Measurements from ENCODE around the gene SPON2.

The SPON2 gene

DNA sequence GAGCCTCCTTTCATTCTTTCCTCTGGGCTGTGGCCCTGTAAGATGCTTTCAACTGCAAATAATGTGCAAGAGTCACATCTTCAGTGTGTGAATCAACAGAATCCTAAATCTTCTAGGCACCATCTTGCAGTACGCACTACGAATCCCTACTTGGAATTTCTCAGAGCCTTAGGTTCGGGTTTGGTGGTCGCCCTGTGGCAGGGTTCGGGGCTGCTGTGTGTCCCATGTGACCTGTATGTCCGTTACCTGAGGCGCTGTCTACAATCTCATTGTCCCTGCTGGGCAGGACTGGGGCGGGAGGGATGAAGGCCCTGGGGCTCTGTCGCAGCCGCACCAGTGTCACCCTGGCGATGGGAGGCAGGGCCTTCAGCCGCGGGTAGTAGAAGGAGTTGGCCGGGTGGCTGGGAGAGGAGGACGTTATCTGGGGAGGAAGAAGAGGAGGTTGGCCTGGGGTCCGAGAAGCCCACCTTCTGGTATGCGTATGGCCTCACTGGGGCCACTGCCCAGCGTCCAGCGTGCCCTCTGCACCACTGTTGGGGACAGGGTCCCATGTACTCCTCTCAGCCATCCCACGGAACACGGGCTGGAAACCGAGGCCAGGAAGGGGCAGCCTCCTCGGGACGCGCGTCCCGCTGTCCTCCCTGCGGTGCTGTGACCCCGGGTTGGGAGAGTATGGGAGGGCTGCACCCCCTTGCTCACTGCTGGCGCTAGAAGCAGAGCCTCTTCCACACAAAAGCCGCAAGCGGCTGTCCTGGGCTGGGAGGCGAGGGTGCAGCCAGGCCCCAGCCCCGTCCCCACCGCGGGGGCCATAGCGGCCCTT is 2.0 kb downstream of the SPON2 start:
- DNase-seq = no peak

DNA sequence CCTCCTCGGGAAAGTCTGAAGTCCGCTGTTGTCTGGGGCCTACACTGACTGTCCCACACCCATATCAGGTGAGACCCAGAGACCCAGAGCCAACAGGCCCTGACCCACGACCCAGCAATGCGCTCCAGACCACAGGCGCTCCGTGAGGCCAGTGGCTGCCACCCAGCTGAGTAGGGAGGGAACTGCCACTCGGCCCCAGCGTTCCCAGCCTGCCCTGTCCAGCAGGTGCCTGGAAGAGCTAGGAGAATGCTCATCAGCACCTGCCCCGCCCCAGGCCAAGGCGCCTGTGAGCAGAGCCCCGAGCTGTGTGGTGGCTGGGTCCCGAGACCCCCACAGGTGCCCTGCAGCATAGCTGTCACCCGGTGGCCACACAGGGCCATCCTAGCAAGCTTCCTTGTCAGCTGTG is 2.7 kb downstream of the SPON2 start:
- DNase-seq = no peak

GRCh38 chr4:1169171-1169671 is 3.2 kb downstream of the SPON2 start:
- DNase-seq = no peak

DNA sequence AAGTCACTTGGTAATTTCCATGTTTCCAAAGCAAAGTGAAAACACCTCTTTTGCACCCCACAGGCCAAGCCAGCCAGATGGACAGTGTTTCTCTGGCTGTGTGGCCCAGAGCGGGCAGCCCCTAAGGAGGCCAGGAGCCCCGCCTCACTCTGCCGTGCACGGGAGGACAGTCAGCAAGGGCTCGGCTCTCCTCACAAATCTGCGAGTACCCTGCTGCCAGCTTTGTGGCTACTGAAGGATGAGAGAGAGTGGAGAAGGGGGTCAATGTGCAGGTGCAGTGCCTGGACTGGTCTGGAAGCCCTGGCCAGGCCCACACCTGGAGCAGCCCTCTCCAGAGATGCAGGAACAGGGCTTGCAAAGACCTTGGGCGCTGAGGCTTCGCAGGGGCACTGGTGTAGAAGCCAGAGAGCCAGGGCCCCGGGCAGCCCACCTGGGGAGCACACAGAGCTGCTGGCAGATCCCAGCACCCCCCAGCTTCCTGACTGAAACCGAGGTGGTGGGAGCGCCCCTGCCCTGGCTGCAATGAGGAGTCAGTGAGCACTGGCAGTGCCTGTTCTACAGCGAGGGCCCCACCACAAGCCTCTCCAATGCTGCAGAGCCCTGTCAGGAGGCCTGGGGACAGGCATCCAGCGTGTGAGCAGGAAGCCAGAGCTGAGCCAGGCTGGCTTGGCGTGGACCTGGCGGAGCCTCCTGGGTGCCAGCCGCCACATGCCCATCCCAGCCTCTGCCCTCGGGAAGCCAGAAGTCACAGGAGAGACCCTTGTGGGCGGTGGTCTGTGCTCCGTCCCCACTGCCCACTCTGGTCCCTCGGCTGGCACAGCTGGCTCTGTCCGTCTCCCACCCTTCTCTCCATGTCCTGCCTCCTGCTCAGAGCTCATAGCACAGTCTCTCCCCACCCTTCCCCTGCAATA is 3.9 kb downstream of the SPON2 start:
- no peak for DNase-seq

- DNase-seq = peak; percentile 82
Observed at GRCh38 chr4:1167244-1167949, 5.0 kb downstream of the SPON2 start.

GRCh38 chr4:1166509-1167243 is 5.7 kb downstream of the SPON2 start:
- no peak for DNase-seq

GRCh38 chr4:1164956-1165545 is 7.3 kb downstream of the SPON2 start:
- DNase-seq = no peak

DNA sequence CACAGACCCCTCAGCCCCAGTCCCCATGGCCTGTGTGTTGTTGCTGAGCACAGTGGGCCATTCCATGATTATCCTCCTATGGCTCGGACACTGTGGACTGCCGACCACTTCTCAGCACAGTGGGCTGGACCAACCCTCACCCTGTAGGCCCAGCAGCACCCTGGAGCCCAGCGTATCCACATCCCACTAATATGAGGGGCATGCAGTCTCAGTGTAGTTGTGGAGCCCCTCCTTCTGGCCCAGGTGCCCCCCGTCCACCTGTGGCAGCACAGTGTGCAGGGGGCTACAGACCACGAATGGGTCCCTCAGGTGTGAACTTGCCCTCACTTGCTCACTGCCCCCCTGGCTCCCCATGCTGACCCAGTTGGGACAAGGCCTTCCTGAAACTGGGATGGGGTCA is 7.9 kb downstream of the SPON2 start:
- DNase-seq = no peak

GRCh38 chr4:1164040-1164439 is 8.3 kb downstream of the SPON2 start:
- no peak for DNase-seq

GRCh38 chr4:1160351-1160750 is 12.0 kb downstream of the SPON2 start:
- no peak for DNase-seq

GRCh38 chr4:1156069-1156468 is 16.3 kb downstream of the SPON2 start:
- DNase-seq = no peak

DNA sequence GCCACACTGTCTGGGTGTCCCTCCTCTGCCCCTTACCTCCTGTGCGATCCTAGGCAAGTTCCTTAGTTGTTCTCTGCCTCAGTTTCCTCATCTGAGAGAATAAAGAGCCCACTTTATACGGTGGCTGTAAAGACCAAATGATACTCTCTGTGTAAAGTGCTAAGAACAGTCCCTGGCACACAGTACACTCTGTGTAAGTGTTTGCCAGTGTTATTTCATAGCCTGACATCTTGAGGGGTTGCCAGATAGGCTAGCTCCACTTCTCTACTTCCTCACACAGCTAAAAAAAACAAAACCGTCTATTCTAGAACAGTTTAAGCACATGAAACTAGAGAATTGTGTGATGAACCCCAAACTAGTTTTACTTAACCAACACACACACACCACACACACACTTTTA is 17.1 kb downstream of the SPON2 start:
- no peak for DNase-seq

GRCh38 chr4:1154523-1155182 is 17.7 kb downstream of the SPON2 start:
- DNase-seq = no peak

DNA sequence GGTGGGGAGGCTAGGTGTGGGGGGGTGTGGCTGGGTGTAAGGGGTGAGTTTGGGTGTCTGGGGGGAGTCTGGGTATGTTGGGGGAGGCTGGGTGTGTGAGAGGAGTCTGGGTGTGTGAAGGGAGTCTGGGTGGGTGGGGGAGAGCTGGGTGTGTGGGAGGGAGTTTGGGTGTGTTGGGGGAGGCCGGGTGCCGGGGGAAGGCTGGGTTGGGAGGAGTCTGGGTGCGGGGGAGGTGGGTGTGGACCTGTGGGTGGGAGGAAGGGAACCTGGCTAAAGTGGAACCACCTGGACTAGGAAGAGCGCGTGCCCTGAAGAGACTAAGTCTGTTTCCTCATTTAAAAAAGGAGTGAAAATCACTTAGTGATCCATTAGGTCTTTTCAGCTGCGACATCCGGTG is 18.3 kb downstream of the SPON2 start:
- DNase-seq = no peak

DNA sequence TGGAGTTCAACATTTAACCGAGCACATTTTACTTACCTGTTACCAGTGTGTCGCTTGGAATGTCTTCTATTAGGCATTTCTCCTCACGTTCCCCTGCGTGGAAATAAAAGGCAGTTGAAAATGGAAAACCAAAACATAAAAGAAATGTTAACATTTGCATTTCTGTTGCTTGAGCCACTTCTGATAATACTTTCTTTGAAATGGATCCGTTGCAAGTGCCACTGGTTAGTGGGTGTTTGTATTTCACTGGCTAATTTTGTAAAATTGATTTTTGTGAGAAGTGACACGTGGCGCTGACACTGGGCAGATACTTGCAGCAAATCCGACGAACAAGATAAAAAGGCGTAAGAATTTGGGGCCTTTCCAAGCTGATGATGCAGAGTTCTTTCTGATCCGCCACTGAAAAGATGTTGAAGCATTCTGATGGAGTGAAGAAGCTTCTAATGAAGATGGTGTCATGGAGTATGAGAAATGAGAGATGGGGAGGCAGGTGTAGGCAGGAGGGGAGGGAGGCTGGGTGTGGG is 18.8 kb downstream of the SPON2 start:
- DNase-seq = no peak

DNA sequence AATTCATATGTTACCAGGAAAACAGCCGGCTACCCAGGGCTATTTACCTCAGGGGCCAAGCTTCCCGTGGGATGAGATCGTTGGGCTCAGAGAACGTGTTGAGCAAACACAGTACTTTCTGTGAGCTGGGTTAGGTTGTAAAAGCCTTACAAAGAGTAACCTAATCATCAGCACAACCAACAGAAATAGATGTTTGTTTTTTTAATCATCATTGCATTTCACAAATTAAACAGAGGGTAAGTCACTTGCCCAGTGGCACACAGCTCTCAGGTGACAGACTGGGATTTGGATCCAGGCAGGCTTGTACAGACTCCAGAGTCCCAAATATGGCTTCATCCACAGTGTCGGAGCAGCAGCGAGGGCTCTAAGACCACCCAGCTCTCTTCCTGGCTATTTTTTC is 20.1 kb downstream of the SPON2 start:
- DNase-seq = no peak

GRCh38 chr4:1151541-1151940 is 20.8 kb downstream of the SPON2 start:
- no peak for DNase-seq

GRCh38 chr4:1150875-1151274 is 21.5 kb downstream of the SPON2 start:
- DNase-seq = no peak

DNA sequence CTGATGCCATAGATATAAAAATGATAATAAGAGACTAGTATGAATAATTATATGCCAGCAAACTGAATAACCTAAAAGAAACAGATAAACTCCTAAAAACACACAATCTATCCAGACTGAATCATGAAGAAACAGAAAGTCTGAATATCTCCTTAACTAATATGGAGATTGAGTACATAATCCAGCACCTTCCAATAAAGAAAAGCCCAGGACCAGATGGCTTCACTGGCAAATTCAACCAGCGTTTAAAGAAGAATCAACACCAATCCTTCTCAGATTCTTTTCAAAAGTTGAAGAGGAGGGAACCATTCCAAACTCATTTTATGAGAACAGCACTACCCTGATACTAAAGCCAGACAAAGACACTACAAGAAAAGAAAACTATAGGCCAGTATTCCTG is 32.5 kb downstream of the SPON2 start:
- DNase-seq = no peak

DNA sequence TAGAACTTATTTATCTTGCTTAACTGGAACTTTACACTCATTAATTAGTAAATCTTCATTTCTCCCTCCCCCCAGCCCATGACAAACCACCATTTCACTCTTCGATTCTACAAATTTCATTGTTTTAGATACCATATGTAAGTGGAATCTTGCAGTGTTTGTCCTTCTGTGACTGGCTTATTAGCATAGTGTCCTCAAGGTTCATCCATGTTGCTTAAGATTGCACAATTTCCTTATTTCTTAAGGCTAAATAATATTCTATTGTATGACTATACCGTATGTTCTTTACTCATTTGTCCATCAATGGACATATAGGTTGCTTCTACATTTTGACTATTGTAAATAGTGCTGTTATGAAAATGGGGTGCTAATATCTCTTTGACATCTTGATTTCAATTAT is 34.5 kb downstream of the SPON2 start:
- no peak for DNase-seq

DNA sequence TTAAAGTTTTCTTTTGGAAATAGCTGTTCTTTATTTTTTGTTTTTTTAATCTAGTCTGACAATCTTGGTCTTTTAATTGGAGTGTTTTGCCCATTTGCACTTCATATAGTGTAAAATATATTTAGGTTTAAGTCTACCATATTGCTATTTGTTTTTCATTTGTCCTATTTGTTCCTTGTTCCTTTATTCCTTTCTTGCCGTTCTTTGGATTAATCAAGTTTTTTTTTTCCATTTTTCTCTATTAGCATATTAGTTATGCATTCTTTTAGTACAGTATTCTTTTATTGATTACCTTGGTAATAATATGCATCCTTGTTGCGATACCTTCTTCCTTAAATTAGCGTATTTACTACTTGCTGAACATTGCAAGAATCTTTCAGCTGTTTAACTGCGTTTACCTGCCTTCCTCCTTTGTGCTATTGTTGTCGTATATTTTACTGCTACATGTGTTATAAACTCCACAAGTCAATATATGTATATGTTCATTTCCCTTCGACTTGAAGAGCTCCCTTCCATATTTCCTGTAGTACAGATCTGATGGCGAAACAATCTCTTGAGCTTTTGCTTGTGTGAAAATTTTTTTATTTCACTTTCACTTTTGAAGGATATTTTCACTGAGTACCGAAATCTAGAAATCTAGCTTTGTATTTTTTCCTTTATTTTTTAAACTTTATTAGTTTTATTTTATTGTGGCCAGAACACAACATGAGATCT is 35.2 kb downstream of the SPON2 start:
- no peak for DNase-seq
